G401.6 (cell line): Measurements from ENCODE around the gene NHSL2.

Experiments used
- FAIRE-seq: peaks from 2 replicates; lab custom pipeline; 2012; peaks lifted over from hg19 to GRCh38; lab: Jason Lieb, UNC

Gene NHSL2

DNA sequence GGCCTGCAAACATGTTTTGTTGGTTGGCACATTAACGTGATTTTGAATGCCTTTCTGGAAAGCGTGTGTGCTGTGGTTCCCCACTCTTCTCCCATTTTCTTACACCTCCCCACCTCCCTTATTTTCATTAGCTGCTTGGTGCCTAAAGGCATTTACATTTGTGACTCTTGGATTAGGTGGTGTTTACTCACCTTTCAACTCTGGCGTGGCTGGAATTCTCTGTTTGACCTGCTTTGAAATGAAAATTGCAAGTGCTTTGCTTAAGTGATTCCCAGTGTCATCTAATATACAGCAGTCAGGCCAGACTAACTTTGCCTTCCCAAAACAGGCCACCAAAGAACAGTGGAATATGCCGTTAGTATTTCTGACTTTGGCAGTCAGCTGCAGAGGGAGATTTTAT lies 80.5 kb downstream of the NHSL2 start:
- FAIRE-seq, result no peak

- FAIRE-seq, result no peak
Measured at GRCh38 chrX:71992711-71993110, 82.1 kb downstream of the NHSL2 start.

- no peak for FAIRE-seq
Measured at GRCh38 chrX:71993371-71993770, 82.7 kb downstream of the NHSL2 start.

- no peak for FAIRE-seq
Measured at GRCh38 chrX:71994601-71995000, 84.0 kb downstream of the NHSL2 start.

DNA sequence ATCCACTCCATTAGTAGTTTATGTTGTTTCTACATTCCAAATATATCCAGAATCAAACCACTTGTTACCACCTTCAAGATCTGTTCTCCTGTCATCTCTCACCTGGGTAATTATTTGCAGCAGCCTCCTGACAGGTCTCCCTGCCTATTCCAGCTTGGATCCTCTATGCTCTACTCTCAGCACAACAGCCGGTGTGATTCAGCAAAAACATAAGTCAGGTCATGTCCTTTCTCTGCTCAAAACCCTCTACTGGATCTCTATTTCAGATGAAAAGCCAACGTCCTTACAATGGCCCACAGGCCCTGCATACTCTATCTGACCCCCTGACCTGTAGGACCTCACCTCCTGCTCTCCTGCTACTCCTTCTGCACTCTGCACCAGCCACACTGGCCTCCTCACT lies 84.5 kb downstream of the NHSL2 start:
- no peak for FAIRE-seq

DNA sequence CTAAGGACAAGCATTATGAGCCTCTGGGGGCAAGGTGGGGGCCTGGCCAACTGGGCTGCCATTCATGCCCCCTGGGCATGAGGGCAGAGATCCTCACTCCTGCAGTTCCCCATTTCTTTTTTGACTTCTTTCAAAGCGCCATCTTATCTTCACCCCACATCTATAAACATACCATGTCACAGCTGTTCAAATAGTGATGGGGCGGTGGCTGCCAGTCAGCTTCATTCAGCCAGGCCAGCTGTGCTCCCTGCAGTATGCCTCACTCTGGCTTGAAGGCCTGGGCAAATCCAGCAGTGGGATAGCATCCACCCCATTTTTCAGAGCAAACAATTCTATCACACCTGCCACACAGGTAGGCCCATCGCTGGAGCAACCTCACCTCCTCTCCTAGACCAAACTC lies 85.5 kb downstream of the NHSL2 start:
- no peak for FAIRE-seq

DNA sequence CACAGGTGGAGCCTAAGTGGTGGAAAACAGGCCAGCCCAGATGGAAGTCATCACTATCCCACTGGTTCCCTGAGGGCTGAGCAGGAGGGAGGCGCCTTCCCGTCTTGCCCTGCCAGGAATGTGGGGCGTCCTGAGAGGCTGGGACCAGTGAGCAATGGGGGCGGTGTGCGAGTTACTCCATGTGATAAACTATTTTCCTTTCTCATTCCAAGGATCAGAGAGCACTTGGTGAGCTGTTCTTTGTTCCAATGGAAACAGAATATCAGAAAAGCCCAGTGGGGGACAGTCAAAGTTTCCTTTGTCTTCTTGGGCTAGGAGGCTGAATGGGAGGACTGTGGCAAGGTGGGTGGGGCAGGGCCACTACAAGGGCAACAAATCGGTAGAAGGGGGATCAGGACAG lies 86.2 kb downstream of the NHSL2 start:
- FAIRE-seq, result no peak

- no peak for FAIRE-seq
Measured at GRCh38 chrX:71997320-71997719, 86.7 kb downstream of the NHSL2 start.

DNA sequence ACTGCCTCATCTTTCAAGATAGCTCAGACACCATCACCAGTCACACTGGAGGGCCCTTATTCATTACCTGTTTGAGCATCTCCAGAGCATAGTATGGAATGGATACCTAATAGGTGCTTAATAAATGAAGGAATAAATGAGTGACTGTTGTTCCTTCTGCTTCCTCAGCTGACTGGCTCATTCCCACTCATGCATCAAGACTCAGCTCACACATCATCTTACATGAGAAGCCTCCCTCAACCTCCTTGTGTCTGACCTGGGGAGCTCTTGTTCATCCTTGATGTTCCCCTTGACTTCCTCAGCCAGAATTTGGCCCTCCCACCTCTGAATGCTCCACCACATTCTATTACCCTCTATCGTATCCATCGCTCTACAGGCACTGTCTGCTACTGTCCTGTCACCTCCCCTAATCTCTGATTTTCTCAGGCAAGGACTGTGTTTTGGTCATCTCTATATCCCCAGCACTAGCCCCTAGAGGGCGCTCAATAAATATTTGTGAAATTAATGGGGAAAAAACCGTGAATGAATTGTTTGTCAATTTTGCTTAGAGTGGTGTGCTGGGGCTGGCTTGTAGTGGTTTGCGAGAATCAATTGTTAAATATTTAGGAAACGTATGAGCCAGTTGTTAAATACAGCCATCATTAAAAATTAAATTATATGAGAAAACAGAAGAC lies 88.3 kb downstream of the NHSL2 start:
- peak; percentile 58 for FAIRE-seq

GRCh38 chrX:71999535-71999934 lies 88.9 kb downstream of the NHSL2 start:
- FAIRE-seq, result no peak

GRCh38 chrX:72001471-72001870 lies 90.8 kb downstream of the NHSL2 start:
- FAIRE-seq, result no peak

- FAIRE-seq, result no peak
Measured at GRCh38 chrX:72001906-72002305, 91.3 kb downstream of the NHSL2 start.

- no peak for FAIRE-seq
Measured at GRCh38 chrX:72002875-72003274, 92.2 kb downstream of the NHSL2 start.

DNA sequence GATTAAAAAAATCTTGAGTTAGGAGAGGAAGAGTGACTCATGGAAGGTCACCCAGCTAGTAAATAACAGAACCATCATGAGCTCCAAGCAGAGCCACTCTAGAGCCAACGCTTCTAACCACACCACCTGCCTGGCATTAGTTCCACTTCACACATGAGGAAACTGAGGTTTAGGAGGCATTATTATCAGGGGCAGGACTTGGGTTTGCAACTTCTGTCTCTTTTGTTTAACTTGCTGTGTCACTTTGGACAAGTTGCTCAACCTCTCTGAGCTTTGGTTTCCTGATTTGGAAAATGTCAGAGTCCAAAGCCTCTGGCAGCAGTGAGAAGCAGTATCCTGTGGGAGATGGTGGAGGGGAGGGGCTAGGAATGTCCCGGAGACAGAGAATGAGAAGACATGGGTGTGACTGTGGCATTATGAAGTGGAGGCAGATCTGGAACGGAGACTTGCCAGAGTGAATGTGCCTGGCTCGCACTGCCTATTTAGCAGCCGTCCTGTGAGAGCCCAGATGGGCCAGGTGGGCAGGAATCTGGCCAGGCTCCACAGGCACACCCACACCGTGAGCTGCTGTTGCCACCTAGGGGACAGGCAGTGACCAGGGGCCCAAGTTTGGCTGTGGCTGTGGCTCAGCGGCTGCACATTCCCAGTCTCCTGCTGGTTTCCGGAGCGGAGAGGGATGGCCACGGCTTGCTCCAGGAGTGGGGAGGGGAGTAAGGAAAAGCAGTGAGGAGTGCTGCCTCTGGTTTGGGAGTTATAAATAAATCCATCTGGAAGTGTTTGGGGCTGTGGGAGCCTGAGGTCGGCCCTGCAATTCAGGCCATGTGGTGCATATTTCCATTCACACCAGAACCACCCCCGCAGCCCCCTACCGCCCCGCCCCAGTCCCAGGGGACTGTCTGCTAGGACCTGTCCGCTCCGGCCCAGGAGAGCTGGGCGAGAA lies 93.4 kb downstream of the NHSL2 start:
- no peak for FAIRE-seq

GRCh38 chrX:72005046-72005445 lies 94.4 kb downstream of the NHSL2 start:
- FAIRE-seq, result no peak

GRCh38 chrX:72006461-72006860 lies 95.8 kb downstream of the NHSL2 start:
- no peak for FAIRE-seq

DNA sequence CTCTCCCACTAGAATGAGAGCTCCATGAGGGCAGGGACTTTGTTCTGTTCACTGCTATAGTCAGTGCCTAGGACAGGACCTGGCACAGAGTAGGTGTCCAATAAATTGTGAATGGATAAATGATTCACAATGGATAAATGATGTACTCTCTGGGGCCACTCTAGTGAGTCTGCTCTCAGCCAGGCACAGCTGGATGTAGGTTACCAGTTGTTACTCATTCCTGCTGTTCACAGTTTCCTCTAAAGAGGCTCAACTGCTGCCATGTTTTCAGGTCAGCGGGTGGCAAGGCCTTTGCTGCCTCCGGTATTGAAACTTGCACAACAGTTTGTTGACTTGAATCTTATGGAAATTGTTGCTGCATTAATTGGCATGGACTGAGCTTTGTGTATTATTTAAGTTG lies 99.1 kb downstream of the NHSL2 start:
- no peak for FAIRE-seq

DNA sequence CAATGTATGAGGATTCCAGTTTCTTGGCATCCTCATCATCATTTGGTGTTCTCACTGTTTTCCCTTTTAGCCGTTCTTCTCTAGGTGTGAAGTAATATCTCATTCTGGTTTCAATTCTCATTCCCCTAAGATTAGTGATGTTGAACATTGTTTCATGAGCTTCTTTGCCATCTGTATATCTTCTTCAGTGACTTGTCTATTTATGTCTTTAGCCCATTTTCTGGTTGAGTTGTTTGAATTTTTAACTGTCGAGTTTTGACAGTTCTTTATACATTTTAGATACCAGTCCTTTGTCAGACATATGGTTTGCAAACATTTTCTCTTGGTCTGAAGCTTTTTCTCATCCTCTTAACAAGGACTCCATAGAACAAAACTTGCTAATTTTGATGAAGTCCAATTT lies 101.1 kb downstream of the NHSL2 start:
- no peak for FAIRE-seq

DNA sequence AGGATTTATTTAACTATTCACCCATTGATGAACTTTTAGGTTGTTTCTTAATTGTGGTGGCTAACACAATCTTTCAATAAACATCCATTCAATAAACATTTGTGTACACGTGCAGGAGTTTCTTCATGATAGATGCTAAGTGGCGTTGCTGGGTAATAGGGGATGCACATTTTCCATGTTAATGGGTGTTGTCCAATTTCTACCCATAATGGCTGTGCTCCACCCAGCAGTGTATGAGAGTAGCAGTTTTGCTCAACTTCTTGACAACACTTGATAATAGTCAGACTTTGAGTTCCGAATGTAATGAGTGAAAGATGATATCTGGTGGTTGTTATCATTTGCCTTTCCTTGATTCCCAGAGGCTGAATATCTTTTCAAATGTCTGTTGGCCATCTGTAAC lies 104.7 kb downstream of the NHSL2 start:
- FAIRE-seq, result no peak

DNA sequence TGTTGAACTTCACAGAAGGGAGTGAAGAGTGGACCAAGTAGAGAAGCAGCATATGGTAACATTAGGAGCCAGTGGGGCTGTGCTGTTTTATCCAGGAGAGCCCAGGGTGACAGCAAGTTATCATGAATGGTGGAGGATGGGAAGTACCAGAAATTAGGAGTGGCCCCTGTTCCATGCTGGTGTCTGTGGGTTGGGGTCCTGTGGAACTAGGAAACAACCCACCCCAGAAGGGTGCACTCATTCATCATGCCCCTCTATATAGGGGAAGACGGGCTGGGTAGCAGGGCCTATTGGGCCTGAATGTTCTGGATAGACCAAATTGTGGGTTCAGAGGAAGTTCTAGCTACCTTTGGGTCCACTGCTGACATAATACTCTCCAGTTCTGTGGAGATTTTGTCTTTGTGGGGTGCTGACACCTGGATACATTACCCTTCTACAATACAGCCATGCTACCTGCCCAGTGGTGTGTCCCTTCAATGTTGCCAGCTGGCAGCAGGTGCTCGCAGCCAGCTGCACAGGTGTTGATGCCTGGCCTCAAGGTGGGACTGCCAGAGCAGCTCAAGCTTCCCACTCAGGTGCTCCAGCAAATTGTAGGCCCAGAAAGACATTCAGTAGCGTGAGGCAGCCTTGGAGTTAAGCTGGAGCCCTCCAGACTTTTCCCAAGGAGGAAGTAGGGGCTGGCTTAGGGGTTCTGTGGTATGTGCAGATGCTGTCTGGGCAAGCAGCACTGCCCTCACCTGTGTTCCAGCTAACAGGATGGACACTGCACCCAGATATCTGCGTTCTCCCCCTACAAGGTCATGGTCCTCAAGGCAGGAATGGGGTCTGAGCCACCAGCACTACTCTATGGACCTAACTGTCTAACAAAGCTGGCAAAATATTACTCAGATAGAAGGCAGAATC lies 106.5 kb downstream of the NHSL2 start:
- no peak for FAIRE-seq

DNA sequence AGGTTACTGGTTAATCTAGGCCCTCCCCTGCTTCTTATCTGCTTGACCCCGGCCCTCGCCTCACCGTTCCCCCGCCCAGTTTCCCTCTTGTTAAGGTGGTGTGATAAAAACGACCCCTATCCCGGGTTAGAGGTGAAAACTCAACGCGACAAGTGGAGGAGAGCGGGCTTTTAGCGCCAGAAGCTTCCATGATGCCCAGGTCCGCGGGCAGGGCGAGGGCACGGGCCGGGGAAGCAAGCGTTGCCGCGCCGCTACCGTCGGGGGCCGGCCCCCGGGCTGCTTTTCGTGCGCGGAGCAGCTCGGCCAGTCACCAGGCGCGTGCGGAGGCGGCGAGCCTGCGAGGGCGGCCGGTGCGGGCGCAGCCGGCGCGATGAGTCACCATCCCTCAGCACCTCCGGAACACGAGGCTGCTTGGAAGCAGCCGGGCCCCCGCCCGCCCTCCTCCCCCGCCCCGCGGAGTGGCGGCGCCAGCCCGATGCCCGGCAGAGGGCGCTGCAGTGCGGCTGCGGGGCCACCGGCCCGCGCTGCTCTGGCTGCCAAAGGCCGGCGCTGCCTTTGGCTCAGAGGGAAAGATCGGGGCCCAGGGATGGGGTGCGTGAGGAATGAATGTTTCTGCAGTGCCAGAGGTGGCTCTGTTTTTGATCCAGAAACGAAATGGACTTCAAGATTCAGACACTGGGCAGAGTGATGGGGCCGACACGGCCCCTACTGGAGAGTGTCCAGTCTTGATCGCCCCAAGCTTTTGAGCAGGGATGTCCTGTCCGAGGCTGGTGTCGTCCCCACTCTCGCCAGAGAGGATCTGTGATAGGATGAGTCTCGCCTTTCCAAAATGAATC lies 107.8 kb downstream of the NHSL2 start:
- FAIRE-seq, result no peak

DNA sequence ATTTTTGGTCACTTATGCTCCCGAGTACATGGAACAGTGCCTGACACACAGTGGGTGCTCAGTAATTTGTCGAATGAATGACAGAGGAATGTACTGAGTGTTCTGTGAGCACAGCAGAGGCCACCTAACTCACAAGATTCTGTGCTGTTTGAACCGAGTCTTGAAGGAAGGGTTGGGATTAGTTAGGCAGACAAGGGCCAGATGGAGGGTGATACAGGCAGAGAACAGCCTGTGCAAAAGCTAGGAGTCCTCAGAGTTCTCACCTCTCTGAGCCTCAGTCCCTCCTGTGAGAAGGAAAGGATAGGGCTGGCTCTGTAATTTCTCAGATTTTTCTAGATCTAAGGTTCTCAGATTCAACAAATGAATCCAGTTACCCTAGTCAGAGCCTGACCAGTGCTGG lies 108.8 kb downstream of the NHSL2 start:
- FAIRE-seq, result no peak
